GM19395 (cell line): ENCODE measurements around the gene COL23A1.

ENCODE experiments used
- ATAC-seq: cut with Tn5 transposase; IDR thresholded peaks from one replicate; pipeline ENCODE4 v1.9.1; 2021; ENCODE audit warnings: mild to moderate bottlenecking, moderate library complexity; ENCODE audit not compliant: unreplicated experiment

COL23A1 gene

DNA sequence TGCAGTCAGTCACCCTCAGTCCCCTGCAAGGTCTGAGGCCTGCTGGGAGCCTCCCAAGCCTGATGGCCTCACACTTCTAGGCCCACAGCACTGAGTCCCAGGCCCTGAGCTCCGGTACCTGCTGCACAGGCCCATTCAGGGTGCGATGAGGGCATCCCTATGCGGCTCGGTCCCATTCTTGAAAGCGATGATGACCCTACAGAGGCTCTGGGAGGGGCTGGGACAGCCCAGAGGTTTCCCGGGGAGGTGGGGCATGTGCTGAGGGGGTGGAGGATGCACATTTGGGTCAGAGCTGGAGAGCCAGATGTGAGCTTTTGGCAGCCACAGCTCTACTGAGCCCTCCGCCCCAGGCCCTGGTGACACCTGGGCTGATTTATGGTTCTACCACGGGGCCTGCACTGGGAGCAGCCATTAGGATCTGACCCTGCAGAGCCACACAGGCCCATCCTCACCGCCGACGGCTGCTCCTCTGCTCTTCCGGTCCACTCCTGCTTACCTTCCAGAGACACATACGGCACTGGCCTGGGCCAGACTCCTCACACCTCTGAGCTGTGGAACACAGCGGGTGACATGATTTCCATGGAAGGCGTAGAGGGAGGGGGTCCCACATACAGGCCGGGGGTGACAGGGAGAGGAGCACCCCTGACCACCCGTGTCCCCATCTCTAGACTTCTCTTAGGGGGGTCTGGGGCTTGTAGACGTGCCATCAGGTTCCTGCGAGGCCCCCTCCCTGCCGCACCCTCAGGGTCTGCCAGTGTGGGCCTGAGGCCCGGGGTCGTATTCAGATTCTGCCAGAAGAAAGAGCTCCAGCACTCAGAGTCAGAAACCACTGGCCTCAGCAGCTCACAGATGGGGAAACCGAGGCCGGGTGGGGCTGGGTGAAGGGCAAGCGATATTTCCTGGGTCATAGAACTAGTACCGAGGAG, 53.4 kb downstream of the COL23A1 start:
- no peak for ATAC-seq

GRCh38 chr5:178535299-178536175, 54.7 kb downstream of the COL23A1 start:
- no peak for ATAC-seq

DNA sequence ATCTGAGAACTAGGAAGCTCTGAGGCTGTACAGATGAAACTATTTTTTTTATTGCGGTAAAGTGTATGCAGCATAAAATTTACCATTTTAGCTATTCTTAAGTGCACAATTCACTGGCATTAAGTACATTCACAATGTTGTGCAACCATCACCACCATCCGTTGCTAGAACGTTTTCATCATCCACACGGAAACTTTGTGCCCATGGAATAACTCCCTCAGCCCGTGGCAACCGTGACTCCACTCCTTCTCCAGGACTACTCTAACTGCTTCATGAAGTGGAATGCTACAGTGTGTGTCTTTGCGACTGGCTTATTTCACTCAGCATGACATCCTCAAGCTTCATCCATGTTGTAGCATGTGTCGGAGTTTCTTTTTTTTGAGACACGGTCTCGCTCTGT, 57.1 kb downstream of the COL23A1 start:
- no peak for ATAC-seq

DNA sequence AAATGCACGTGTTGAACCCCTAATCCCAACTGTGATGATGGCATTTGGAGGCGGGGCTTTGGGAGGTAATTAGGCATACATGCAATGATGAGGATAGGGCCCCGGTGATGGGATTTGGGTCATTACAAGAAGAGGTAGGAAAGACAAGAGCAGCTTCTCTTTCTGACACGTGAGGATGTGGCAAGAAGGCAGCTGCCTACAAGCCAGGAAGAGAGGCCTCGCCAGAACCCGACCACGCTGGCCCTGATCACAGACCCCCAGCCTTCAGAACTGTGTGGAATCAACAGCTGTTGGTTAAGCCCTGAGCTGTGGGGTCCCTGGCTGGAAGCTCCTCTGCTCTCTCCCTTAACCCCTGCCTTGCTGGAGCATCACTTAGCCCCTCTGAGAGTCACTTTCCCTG, 57.5 kb downstream of the COL23A1 start:
- no peak for ATAC-seq

DNA sequence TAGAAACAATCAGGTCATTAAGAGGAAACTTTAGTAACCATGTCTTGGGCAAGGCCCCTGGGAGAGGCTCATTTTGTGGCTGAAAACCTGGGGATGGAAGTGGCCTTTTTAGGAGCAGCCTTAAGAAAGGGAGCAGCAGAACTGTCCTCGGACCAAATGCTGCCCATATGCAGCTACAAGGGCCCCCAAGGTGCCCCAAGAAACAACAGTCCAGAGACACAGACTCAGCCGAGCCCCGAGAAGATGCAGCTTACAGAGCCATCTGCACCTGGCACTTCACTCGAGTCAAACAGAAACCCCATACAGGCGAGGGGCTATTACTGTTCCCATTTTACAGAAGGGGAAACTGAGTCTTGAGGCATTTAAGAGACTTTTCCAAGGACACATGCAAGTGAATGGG, 58.0 kb downstream of the COL23A1 start:
- no peak for ATAC-seq

GRCh38 chr5:178531786-178532185, 58.4 kb downstream of the COL23A1 start:
- no peak for ATAC-seq

GRCh38 chr5:178530526-178530925, 59.7 kb downstream of the COL23A1 start:
- ATAC-seq, result no peak

DNA sequence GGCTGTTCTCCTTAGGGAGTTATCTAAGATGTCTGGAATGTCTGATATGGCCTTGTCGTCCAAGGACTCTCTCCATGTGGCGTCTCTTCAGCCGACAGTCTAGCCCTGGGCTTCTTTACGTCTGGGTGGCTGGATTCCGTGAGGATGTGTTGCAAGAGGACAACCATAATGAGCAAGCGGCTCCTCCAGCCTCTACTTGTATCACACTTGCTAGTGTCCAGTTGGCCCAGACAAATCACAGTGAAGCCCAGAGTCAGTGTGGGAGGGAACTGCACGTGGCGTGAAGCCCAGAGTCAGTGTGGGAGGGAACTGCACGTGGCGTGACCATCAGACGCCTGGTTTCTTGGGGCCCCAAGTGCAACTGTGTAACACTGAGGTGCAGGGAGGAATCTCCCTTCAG, 61.1 kb downstream of the COL23A1 start:
- ATAC-seq, result no peak

DNA sequence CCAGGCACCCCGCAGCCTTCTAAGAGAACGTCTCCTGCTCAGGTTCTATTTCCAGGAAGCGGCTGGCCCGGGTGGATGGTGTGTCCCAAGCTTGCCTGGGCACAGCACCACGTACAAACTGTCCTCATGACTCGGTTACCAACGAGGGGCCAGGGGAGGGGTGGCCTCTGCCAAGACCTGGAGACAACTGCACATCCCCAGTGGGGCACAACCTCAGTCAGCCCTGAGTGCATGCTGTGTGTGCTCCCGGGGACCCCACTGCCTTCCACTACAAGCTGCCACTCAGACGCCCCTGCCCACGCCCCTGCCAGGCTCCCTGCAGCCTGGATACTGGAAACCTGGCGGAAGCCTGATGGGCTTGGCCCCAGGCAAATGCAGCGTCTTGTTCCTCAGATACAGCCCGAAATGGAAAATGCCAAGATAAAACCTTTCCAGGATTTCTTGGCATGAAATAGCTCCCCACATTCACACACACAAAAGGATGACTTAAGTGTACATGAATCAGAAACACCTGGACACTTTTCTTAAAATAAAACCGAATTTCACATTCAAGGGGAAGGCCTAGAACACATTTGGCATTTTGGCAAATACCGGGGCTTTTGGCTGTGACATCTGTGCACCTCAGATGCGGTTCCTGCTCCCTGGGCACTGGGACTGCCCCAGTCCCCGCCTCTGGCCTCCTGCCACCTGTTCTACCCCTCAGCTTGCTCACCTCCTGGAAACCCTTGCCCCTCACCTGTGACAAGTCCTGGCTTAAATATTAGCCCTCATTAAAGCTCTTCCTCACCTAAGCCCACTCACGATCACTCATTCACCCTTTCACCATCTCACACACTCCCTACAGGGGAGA, 62.5 kb downstream of the COL23A1 start:
- ATAC-seq, result no peak

GRCh38 chr5:178526773-178527457, 63.3 kb downstream of the COL23A1 start:
- no peak for ATAC-seq

GRCh38 chr5:178525906-178526732, 64.1 kb downstream of the COL23A1 start:
- no peak for ATAC-seq

DNA sequence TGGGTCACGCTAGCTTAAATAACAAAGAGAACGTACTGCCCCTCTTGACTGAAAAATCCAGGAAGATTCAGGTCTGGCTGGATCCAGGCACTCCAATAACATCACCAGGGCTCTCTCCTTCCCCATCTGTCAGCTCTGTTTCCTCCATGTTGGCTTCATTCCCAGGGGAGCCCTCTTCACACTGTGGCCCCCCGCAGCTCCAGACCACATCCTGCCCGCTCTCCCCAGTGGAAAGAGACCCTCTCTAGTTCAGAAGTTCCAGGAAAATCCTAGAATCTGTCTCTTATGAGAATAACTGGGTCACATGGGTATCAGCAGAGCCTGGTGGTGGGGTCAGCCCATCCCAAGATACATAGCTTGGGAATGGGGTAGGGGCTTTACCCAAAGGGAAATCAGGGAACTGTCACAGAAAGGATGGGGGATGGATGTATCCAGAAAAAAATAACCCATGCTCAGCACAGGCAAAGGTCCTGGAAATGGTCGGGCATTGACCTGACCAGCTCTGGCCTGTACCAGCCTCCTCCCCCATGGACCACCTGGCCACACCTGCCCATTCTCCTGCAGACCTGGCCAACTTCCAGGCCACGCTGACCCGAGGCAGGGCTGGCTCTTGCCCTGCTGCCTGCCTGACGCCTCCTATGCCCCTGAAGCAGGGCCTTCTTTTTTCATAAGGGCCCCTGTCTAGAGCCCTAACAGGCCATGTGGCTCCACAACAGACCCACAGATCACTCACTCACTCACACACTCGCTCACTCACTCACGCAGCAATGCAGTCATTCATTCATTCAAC, 65.9 kb downstream of the COL23A1 start:
- ATAC-seq, result no peak

DNA sequence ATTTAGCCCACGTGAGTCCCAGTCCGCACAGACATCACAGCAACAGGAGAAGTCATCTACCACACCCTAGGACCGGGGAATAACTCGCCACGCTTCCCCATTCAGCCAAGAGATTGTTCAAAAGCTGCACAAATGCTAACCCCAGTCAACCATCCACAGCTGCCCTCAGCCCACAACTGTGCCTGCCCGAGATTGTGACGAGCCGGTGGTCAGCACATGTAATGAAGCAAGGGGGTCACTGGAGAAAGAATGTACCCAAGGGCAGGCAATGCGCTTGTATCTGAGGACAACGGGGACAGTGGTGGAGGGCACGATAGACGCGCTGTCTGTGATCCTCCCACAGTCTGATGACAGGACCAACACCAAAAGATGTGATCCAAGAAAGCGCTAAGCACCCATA, 67.8 kb downstream of the COL23A1 start:
- ATAC-seq, result no peak

- ATAC-seq, result no peak
Measured at GRCh38 chr5:178520851-178521250, 69.3 kb downstream of the COL23A1 start.

DNA sequence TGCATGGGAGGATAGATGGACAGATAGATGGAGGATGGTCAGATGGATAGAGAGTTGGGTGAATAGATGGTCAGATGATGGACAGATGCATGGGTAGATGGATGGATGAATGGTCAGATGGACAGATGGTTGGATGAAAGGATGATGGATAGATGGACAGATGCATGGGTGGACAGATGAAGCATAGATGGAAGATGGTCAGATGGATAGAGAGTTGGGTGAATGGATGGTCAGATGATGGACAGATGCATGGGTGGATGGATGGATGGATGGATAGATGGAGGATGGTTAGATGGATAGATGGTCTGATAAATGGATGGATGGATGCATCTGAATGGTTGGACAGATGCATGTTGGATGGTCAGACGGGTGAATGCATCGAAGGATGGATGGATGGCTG, 70.4 kb downstream of the COL23A1 start:
- no peak for ATAC-seq

DNA sequence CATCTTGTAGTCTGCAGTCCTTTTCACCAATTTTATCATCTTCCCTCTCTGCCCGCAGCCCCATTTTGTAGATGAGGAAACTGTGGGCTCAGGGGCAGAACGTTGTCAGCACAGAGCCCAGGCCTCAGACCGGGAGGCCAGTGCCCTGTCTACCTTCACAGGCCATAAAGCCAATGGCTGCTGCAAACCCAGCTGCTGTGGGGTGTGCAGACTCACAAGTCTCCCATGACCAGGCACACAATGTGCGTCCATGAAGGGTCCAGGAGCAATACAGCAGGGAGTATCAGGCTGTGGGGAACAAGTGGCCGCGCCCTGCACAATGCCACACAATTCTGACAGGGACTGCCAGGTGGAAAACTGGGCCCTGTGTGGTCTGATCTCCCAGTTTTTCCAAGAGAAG, 71.0 kb downstream of the COL23A1 start:
- no peak for ATAC-seq

GRCh38 chr5:178516504-178517235, 73.5 kb downstream of the COL23A1 start:
- no peak for ATAC-seq
